ENCODE data around the gene TPM1.

- TF ChIP-seq CTCF (IDR thresholded peaks at IDR 0.05) = no peak
- no peak for TF ChIP-seq POLR2A (IDR thresholded peaks at IDR 0.05)
These were observed 7.3 kb downstream of the TPM1 start for GRCh38 chr15:63049783-63050371.
